Measurements from ENCODE around the gene FFAR4.

Gene FFAR4

GRCh38 chr10:93601146-93601773, 34.8 kb downstream of the FFAR4 start, which contains the start of gene RBP4:
Gene RBP4, minus strand, starts transcription at chr10:93601235. Its CDS starts 207 bp downstream, at chr10:93601028.
- DNase-seq = no peak

- no peak for DNase-seq
Observed at GRCh38 chr10:93601774-93602162, 35.3 kb downstream of the FFAR4 start.

GRCh38 chr10:93603023-93603422, 36.6 kb downstream of the FFAR4 start:
- no peak for DNase-seq

- no peak for DNase-seq
Observed at GRCh38 chr10:93604146-93604545, 37.7 kb downstream of the FFAR4 start.

GRCh38 chr10:93608421-93608820, 42.0 kb downstream of the FFAR4 start:
- DNase-seq = no peak

- DNase-seq = no peak
Observed at GRCh38 chr10:93612311-93612710, 45.8 kb downstream of the FFAR4 start, which contains the start of gene PDE6C. Gene PDE6C, plus strand, starts transcription at chr10:93612537. Its CDS starts 189 bp downstream, at chr10:93612726.

GRCh38 chr10:93613126-93613525, 46.7 kb downstream of the FFAR4 start:
- no peak for DNase-seq

GRCh38 chr10:93614101-93614825, 47.8 kb downstream of the FFAR4 start:
- no peak for DNase-seq

- no peak for DNase-seq
Observed at GRCh38 chr10:93615576-93616235, 49.2 kb downstream of the FFAR4 start.

- DNase-seq = no peak
Observed at GRCh38 chr10:93620925-93621324, 54.5 kb downstream of the FFAR4 start.

GRCh38 chr10:93622942-93623341, 56.5 kb downstream of the FFAR4 start:
- DNase-seq = no peak

GRCh38 chr10:93628858-93629257, 62.4 kb downstream of the FFAR4 start:
- DNase-seq = no peak

- no peak for DNase-seq
Observed at GRCh38 chr10:93629647-93630305, 63.3 kb downstream of the FFAR4 start.

GRCh38 chr10:93630625-93631557, 64.4 kb downstream of the FFAR4 start:
- no peak for DNase-seq

All from NCI-H526 (cell line).